ENCODE measurements around the gene PPY.

DNA sequence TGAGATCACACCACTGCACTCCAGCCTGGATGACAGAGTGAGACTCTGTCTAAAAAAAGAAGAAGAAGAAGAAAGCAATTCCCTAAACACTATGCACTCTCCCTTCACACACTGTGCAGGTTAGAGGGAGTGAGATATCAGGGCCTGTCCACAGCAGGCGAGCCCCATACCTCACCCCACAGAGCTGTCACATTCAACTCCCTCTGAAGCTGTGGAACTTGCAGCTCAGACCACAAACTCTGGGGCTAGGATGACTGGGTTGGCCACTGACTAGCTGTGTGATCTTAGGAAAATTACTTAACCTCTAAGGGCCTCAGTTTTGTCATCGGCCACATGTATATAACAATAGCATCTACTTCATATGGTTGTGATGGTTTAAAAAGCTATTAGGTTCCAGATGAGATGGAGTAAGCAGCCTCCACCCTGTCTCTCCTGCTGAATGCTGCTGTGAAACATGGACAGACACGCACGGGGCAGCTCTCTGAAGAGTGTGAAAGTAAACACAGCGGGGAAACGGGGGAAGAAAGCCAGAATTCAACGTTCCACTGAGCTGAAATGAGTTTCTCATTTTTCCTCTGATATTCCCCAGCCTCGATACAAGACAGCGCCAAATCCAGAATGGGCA is 25.1 kb upstream of the PPY start:
- no peak for TF ChIP-seq POLR2A (IDR thresholded peaks at IDR 0.05)
- TF ChIP-seq, protein P1, sequence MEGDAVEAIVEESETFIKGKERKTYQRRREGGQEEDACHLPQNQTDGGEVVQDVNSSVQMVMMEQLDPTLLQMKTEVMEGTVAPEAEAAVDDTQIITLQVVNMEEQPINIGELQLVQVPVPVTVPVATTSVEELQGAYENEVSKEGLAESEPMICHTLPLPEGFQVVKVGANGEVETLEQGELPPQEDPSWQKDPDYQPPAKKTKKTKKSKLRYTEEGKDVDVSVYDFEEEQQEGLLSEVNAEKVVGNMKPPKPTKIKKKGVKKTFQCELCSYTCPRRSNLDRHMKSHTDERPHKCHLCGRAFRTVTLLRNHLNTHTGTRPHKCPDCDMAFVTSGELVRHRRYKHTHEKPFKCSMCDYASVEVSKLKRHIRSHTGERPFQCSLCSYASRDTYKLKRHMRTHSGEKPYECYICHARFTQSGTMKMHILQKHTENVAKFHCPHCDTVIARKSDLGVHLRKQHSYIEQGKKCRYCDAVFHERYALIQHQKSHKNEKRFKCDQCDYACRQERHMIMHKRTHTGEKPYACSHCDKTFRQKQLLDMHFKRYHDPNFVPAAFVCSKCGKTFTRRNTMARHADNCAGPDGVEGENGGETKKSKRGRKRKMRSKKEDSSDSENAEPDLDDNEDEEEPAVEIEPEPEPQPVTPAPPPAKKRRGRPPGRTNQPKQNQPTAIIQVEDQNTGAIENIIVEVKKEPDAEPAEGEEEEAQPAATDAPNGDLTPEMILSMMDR (IDR thresholded peaks at IDR 0.05) = no peak

Measured in lower leg skin (tissue), 3 donors.